Measurements from ENCODE around the gene KPNA6.

Gene KPNA6

DNA sequence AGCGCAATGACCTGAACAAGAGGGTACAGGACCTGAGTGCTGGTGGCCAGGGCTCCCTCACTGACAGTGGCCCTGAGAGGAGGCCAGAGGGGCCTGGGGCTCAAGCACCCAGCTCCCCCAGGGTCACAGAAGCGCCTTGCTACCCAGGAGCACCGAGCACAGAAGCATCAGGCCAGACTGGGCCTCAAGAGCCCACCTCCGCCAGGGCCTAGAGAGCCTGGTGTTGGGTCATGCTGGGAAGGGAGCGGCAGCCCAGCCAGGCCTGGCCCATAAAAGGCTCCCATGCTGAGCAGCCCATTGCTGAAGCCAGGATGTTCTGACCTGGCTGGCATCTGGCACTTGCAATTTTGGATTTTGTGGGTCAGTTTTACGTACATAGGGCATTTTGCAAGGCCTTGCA is 87.1 kb downstream of the KPNA6 start:
- DNase-seq = no peak

DNA sequence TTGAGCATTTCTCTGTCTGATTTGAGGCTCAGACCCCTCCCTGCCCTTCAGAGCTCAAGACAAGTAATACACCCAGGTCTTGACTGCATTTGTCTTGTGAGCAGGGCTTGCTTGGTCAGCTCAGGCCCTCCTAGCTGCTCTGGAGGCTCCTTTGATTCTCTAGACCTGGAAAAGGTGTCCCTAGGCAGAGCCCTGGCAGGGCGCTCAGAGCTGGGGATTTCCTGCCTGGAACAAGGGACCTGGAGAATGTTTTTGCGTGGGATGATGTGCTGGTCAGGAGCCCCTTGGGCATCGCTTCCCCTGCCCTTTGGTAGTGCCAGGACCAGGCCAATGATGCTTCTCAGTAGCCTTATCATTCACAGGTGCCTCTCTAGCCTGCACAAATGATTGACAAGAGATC is 87.7 kb downstream of the KPNA6 start:
- no peak for DNase-seq

DNA sequence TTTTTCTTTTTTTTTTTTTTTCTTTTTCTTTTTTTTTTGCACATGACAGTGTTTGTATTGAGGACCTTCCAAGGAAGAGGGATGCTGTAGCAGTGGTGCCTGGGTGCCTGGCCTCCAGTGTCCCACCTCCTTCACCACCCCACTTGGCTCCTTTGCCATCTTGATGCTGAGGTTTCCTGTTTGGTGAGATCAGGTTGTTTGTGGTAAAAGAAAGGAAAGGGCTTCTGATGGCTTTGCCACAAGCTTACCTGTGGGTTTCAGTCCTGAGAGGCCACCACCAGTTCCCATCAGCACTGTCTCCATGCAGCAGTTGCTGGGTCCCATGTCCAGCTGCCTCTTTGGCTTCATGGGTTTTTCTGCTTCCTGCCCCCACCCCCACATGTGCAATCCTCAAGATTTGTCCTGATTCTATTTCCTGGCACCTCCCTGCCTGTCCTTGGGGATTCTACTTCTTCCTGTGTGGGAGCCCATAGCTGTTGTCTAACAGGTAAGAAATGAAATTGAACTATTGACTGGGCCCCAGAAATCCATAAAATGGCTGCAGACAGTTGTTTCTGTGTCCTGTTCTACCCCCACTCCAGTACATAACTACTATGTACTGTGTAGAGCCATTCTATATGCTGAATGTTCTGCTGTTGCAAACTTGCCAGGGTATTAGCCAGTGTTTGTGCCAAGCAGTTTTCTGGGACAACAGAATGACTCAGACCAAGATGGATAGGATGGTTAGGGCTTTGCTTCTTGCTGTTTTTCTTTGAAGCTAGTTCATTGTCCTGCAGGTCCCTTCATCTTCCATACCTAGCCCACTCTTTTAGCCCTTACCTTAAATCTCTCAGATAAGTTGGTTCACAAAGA is 88.3 kb downstream of the KPNA6 start:
- no peak for DNase-seq

DNA sequence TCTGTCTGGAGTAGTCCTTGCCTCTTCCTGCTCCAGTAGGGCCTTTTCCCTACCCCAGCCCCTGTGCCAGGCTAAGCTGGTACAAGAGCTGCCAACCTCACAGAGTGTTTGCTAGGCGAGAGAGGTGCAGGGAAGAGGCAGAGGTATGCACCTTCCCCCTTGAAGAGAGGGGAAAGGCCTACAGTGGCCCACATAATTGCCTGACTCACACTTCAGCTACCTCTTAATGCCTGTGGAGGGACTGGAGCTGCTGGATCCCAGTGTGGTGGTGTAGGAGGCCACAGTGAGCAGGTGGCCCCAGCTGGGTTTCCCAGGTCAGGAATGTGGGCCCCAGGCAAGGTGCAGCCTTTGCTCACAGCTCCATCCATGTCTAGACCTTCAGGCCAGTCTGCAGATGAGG is 89.2 kb downstream of the KPNA6 start:
- DNase-seq = no peak

DNA sequence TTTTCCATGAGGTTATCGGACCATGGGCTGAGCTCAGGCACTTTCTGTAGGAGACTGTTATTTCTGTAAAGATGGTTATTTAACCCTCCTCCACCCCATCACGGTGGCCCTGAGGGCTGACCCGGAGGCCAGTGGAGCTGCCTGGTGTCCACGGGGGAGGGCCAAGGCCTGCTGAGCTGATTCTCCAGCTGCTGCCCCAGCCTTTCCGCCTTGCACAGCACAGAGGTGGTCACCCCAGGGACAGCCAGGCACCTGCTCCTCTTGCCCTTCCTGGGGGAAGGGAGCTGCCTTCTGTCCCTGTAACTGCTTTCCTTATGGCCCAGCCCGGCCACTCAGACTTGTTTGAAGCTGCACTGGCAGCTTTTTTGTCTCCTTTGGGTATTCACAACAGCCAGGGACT is 90.0 kb downstream of the KPNA6 start:
- DNase-seq = no peak

DNA sequence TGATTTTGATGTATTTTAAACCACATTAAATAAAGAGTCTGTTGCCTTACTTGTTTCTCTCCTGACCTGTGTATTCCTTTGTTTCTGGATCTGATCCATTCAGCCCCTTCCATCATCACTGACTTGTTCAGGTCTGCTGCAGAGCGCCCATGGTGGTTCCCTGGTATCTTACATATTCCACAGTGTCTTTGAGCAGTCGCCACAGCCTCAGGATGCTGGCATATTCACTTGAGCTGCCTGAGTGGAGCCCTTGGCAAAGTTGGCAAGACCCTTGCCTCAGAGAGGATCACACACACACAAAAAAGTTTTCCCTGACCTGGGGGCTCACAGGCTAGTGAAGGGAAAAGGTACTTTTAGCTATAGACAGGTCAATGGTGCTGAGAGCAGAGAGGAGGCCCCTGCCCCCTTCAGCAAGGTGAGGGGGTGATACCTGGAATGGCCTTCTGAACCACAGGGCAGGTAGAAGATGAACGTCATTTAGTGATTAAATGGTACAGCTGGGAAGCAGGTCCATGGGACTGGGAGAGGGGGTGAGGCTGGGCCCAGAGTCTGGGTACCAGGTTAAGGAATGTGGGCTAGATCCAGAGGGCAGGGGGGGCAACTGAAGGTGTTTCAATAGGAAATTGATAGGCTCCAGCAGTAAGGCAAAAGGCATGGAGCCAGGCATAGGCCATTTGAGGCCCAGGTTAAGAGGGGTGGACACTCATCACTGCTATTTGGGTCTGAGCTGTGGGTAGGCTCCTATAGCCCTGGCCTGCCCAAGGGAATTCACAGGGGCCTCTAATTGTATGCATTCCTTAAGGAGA is 90.6 kb downstream of the KPNA6 start:
- DNase-seq = no peak

DNA sequence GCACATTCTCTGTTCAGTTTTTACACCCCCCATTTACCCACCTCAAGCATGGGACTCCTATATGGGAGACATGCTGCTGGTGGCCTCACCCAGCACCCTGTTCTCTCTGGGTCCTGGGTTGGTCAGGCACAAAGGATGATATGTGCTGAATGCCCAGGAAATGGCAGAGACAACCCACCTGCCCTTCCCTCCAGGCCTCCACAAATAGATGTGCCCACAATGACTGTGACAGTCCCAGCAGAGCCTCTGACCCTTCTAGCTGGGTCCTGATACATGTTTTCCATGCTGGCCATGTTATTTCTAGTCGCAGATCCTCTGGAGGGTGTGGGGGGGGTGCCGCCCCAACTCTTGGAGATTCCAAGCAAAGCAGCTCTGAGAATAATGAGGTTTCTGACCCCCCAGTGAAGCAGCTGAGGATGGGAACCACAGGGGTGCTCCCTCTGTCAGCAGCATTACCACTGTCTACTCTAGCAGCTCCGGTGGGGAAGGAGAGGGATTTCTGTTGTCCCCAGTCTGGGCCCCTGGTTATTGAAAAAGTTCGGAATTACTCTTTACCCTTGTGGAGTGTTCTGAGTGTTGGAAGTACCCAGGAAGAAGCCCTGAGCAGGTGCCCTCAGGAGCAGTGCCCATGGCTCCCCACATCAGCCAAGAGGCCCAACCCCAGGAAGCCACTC is 91.3 kb downstream of the KPNA6 start:
- no peak for DNase-seq

DNA sequence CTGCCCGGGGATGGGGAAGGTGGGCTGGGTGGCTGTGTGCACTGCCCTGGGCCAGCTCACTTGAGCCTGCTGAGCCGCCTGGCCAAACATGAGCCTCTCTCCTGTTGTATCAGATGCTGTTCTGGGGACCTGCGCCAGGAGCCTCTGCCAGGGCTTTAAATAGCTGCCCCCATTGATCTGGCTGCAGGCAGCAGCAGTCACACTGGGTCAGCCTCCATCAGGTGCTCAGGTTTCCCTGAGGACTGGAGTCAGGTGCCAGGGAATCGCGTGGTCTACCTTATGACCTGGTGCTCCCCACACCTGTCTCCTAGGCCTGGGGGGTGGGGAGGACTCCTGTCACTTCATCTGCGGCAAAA is 91.8 kb downstream of the KPNA6 start:
- DNase-seq = no peak

DNA sequence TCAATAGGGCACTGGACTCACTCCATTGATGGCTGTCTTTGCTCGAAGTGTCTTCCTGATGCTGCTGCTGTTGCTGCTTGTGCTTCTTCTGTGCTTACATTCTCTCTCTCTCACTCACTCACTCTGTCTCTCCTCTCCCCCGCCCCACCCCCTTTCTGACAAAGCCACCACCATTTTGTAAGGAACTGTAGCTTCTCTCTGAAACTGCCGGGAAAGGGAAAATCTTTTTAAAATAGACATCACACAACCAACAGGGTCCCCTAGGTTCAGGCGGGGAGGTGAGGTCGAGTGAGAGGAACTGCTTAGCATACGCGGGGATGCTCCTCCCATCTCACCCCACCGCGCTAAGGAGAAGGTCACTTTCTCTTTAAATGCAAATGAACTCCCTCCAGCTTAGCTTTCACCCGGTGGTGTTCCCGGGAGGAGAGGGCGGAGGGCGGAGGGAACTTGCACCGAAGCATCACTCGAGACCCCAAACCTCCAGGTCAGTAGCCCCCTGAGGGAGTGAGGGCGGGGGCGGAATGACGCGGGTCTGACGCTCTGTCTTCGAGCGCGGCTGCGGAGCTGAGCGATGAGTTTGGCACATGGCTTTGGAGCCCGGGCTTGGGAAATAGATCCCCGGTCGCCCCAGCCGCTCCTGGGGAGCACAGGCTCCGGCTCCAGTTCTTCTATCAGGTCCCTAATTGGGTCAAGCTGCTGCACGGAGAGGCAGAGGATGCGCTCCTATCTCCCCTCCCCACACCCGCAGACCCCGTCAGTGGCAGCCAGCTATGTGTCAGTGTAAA is 92.6 kb downstream of the KPNA6 start, which contains the start of gene CCDC28B:
Gene CCDC28B (plus strand): TSS at position 370 of the 785 bp plus-strand sequence. CDS start 1,341 bp downstream, outside the sequence.
- peak; percentile 57 for DNase-seq

DNA sequence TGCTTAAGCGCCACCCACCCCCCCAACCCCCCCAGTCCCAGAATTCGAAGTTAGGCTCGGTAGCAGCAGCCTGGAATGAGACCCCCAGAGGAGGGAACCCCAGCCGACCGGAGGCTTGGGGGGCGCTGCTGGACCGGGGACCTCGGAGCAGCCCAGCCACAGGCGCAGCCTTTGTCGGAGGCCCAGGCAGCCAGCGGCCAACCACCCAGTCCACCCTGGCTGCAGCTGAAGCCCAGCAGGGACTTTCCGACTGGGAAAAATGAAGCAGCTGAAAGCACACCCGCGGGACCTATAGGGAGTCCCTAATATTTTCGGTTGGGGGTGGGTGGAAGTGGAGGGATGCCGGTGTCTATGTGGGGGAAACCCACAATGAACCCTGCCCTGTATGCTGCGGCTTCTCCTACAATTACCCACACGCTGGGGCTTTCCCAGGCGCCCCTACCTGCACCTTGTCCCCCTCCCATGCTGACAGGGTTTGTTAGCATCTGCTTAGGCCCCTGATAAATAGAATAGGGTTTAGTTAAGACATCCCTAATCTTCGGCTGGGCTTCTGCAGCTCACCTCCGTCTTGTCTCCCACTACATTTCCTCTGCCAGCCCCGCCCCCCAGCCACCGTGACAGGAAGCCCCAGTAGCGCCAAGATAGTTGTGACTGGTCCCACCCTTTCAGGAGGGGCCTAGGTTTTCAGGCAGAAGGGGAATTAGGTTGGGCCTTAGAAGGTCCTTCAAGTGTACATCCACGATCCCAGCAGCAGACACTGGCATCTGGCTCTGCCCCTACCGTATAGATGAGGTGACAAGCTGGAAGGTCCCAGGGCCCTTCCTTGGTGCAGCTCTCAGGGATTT is 93.4 kb downstream of the KPNA6 start:
- DNase-seq = peak; percentile 75

DNA sequence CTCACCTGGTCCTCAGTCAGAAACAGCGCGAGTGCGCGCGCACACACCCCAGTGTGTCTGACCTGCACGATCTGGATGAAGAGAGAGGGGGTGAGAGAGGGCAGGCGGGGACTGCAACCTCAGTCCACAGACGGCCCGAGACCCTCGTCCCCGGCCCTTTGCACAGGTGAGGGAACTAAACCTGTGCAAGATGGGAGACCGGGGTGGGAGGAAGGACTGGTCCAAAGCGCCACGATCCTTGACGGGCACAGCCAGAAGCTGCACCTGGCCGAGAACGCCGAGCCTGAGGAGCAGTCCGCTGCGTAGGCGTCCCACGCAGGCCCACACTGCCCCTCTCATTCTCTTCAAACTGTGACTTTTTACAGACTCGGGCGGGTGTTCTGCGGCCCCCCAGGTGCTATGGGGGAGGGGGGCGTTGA is 97.1 kb downstream of the KPNA6 start:
- DNase-seq = no peak

DNA sequence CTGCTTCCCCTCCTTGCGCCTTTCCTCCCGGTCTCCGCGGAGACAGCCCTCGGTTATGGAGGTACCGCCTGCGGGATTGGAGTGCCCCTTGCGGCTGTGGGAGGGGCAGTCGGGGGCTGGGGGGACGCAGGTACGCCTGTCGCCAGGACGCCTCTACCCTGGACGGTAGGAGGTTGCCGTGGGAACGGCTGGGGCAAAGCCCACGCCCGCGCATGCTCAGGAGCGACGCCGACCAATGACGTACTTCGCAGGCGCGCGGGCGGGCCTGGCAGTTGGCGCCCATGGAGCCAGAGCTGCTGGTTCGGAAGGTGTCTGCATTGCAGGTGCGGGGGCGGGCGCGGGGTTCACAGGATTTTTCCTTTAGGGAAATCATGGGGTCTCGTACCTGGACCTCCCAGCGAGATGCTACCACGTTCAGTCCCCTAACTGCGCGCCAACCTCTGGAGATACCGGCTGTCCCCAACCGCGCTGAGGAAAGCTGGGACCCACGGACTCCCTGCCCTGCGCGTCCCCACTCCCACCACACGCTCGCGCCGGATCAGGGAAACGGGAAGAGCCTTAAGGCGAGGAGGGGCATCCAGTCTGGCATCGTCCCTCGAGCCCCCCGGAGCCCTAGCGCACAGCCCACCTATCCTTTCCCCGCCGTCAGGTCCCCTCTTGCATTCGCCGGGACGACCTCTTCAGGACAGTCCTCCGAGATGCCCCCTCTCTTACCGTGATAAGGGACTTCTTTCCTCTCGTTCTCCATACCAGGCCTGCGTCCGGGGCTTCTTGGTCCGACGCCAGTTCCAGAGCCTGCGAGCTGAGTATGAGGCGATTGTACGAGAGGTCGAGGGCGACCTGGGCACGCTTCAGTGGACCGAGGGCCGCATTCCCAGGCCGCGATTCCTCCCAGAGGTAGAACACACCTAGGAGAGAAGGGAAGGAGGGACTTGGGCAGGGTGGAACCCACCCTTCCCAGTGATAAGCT is 97.8 kb downstream of the KPNA6 start, which contains the start of gene IQCC:
Gene IQCC (plus strand): TSS at position 271 of the 970 bp plus-strand sequence. CDS start 11 bp downstream, at position 282.
- DNase-seq = peak; percentile 83

DNA sequence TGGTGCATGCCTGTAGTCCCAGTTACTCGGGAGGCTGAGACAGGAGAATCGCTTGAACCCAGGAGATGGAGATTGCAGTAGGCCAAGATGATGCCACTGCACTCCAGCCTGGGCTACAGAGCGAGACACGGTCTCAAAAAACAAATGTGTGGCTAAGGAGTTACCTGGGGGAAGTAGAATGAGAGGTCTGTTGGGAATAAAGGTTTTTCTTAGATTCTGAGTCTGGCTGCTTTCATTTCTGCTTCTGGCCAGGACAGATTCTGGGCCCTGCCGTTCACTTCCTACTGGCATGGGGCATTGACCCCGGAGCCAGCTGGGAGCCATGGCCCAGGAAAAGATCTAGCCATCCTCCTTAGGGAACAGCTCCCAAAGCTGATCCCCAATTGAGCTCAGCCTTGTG is 100.6 kb downstream of the KPNA6 start:
- no peak for DNase-seq

DNA sequence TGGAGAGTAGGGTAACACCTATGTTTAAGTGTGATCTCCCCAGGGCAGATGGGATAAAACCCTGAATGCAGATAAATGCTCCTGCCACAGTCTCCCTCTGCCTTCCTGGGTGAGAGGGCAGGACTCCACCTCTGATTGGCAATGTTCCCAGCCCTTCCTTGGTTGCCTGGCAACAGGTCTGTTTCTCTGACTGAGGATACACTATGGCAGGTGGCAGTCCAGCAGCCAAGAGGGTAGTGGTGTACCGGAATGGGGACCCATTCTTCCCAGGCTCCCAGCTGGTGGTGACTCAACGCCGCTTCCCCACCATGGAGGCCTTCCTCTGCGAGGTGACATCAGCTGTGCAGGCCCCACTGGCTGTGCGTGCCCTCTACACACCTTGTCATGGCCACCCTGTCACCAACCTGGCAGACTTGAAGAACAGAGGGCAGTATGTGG is 101.1 kb downstream of the KPNA6 start, which contains the start of gene DCDC2B:
Gene DCDC2B (plus strand): TSS at position 199 of the 438 bp plus-strand sequence. CDS start 5 bp downstream, at position 204.
- DNase-seq = no peak

DNA sequence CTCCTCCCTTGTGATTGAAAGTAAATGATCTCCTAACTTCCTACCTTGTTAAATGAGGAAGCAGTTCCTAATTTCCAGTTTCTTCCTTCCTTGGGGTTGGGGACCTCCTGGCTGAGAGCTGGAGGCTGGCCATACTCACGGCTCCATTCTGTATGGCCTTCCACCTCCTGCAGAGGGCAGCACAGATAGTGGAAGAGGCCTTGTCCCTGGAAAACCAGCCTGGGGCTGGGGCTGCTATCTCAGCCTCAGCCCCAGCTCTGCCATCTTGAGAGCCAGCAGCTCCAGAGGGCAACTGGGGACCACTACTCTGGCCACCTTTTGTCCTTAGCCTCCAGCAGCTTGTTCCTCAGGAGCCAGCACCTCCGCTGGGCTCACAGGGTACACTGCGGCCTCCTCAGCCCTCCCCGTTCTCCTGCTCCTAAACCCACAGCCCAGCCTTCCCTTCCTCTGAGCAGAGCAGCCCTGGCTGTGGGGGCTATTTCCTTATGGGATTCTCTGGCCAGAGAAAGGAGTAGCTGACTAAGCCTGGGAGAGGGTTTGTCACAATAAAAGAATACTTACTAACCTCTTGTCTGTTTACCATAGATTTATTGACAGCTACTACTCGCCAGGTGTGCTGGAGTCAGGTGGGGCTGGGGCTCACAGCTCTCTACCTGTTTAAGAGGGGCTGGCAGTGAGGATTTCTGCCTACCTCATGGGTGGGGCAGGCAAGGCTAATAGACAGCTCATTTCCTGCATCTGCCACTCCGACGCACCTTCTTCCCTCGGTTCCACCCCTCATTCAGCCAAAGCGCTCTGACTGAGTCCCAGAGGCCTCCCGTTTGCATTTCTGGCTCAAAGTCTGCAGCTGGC is 108.0 kb downstream of the KPNA6 start:
- peak; percentile 40 for DNase-seq

DNA sequence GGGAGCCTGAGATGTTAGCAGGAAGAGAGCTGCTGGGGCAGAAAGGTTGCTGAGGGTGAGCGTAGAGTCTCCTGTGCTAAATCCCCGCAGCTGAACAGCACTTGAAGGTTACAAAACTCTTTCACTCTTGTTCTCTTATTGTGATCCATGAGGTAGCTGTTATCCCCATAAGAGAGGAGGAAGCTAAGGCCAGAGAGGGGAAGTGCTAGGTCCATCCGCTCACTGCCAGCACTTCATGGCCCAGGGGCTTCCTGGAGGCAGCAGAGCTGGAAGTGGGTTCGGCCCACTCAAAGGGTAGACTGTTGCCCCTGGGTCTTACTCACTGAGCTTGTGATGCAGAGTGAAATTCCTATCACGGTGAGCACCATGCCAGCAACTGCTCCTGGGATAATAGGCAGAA is 108.7 kb downstream of the KPNA6 start:
- DNase-seq = no peak

DNA sequence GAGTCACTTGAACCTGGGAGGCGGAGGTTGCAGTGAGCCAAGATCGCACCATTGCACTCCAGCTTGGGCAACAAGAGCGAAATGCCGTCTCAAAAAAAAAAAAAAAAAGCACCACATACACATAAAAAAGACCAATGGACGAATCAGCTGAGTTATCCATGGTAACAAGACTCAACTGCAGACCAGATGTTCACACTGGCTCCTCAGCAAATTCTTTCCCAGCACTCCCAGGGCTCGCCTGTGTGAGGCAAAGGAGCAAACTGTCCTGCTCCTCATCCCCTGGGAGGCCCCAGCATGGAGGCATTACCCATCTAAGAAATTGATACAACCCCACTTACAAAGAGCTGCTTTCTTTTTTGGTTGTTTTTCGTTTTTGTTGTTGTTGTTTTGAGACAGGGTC is 111.2 kb downstream of the KPNA6 start:
- DNase-seq = no peak

DNA sequence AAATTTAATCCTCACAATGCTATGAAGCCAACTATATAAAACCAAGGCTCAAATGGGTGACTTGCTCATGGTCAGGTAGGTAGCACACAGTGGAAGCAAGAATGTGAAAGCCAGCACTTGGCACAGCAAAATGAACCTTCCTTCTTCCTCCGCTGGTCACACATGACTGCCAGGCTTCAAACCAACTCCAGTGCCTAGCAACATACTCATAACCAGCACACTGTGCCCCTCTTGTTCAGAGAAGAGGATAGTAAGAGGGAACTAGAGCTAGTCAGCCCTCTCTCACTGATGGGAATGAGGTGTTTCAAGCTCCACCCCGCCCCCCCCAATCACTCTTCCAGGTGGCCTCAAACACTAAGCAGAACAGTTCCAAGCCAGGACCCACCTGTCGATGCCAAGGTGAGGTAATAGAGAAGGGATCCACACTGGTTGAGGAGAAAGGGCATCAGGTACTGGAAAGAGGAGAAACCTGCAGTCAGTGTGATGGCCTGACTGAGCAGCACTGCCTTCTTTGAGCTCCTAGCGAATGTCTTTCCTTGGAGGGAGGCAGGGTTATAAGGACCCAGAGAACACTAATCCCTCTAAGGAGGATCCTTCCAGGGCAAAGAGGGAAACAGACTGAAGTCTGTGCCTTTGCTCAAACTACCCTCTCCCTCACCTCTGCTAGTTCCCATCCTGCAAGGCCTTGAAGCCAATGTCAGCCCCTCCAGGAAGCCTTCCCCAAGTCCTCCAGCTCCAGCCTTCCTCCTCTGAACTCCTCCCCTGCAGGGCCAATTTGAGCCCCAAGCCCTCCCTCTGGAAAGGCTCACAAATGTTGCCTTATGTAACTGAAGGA is 113.1 kb downstream of the KPNA6 start:
- DNase-seq = no peak

All from stimulated activated naive CD4-positive, alpha-beta T cell treated with Interleukin-2 at 50 U/mL for 16 hours (primary cell).